Mesothelial cell of epicardium (in vitro differentiated cells): Measurements from ENCODE around the gene PODXL2. TPM values are rescaled to one million over a fixed set of nuclear protein-coding genes. Genes with fewer than 3 reads are reported as not detected.
A peak's percentile ranks its signal among the peaks of the same experiment; 100 is the strongest.
"Not testable (repeated sequence)": the region's sequence is repeated elsewhere in the genome, so short reads cannot be mapped to it uniquely, and the experiment has no call there.

ENCODE experiments used
- DNase-seq, 2 experiments: peaks; one replicate each; pipeline ENCODE4 v3.0.0; 2021; ENCODE audit warnings: low spot score in 2 of 2; ENCODE audit not compliant: unreplicated experiment in 2 of 2
- H3K27ac Mint-ChIP-seq: 2 replicates; pipeline ENCODE4 v1.8.0; 2021; ENCODE audit warnings: mixed read lengths
- H3K27me3 Mint-ChIP-seq: 2 replicates; pipeline ENCODE4 v1.8.0; 2021; ENCODE audit warnings: low read depth, mixed read lengths
- H3K36me3 Mint-ChIP-seq: 2 replicates; pipeline ENCODE4 v1.8.0; 2021; ENCODE audit warnings: mixed read lengths
- H3K4me1 Mint-ChIP-seq: 2 replicates; pipeline ENCODE4 v1.8.0; 2021; ENCODE audit warnings: mixed read lengths
- H3K4me3 Mint-ChIP-seq: 2 replicates; pipeline ENCODE4 v1.8.0; 2021; ENCODE audit warnings: mild to moderate bottlenecking, moderate library complexity, mixed read lengths
- H3K9me3 Mint-ChIP-seq: 2 replicates; pipeline ENCODE4 v1.8.0; 2021; ENCODE audit warnings: mixed read lengths
- total RNA-seq: library from RNA; stranded (reverse); gene quantifications from 3 replicates; pipeline ENCODE4 v1.2.1, GENCODE V29; 2021
- TF ChIP-seq, protein P1 (sequence below): fragments of 200-600 bp; sonication (generic); IDR thresholded peaks from one replicate; pipeline ENCODE4 v1.5.0; 2021; ENCODE audit warnings: antibody characterized with exemption; ENCODE audit not compliant: unreplicated experiment

The PODXL2 gene
- total RNA-seq, 1 donor from 2014 or later, result 25.5 TPM

DNA sequence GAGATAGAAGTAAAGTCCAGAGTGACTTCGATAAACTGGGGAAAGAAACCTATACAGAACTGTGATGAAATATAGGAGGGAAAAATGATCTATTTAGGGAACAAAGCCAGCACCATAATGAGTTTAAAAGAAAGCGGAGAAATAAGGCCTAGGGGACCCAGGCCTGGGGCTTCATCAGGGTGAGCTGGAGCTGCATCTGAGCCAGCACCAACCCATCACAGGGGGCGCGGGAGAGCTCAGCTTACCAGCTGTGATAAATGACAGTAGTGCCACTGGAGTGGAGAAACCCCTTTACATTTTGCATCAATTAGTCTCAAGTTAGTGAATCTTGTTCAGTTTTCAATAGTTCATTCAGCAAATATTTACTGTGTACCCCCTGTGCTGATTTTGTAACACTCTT, 21.3 kb downstream of the PODXL2 start:
- H3K27ac Mint-ChIP-seq, result no peak overlapping the region
- TF ChIP-seq, protein P1, sequence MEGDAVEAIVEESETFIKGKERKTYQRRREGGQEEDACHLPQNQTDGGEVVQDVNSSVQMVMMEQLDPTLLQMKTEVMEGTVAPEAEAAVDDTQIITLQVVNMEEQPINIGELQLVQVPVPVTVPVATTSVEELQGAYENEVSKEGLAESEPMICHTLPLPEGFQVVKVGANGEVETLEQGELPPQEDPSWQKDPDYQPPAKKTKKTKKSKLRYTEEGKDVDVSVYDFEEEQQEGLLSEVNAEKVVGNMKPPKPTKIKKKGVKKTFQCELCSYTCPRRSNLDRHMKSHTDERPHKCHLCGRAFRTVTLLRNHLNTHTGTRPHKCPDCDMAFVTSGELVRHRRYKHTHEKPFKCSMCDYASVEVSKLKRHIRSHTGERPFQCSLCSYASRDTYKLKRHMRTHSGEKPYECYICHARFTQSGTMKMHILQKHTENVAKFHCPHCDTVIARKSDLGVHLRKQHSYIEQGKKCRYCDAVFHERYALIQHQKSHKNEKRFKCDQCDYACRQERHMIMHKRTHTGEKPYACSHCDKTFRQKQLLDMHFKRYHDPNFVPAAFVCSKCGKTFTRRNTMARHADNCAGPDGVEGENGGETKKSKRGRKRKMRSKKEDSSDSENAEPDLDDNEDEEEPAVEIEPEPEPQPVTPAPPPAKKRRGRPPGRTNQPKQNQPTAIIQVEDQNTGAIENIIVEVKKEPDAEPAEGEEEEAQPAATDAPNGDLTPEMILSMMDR, result no peak
- H3K4me3 Mint-ChIP-seq, result no peak overlapping the region
- no peak for DNase-seq
- no peaks in the 10 kb centered on the region for H3K36me3 Mint-ChIP-seq
- H3K4me1 Mint-ChIP-seq, result peaks cover 11% of the 10 kb centered on the region
- H3K27me3 Mint-ChIP-seq, result no peaks in the 10 kb centered on the region
- H3K9me3 Mint-ChIP-seq, result no peaks in the 10 kb centered on the region

DNA sequence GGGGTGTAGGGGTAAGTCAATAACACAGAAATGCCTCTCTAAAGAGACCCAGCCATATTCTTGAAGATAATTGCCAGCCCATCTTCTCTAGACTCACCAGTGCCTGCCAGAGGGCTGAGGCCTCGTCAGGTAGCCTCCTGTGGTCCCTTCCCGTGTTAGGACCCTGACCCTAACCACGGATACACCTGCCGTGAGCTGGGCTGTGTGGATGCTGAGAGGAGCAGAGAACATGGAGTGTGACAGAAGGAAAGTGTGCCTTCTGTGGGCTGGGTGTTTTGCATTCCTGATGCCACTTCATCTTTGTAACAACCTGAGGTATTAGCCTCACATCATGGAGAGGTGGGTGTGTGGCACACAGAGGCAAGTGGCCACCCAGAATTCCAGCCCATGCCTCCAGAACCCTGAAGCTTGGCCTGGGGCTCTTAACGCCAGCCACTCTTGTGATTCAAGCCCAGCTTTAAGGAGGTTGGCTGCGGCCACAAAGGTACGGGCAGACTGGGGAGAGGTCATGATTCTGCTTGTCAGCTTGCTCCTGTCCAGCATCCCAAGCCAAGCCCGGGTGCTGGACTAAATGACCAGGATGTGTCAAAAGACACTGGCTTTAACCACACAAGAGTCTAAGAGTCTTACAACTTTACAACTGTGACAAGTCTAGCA, 22.7 kb downstream of the PODXL2 start:
- Mint-ChIP-seq H3K27me3 (no peaks in the 10 kb centered on the region), H3K9me3 (no peaks in the 10 kb centered on the region), H3K4me3 (no peak overlapping the region), H3K4me1 (peaks cover 13% of the 10 kb centered on the region), H3K36me3 (no peaks in the 10 kb centered on the region), H3K27ac (no peak overlapping the region)
- DNase-seq, result no peak
- TF ChIP-seq, protein P1, result no peak

DNA sequence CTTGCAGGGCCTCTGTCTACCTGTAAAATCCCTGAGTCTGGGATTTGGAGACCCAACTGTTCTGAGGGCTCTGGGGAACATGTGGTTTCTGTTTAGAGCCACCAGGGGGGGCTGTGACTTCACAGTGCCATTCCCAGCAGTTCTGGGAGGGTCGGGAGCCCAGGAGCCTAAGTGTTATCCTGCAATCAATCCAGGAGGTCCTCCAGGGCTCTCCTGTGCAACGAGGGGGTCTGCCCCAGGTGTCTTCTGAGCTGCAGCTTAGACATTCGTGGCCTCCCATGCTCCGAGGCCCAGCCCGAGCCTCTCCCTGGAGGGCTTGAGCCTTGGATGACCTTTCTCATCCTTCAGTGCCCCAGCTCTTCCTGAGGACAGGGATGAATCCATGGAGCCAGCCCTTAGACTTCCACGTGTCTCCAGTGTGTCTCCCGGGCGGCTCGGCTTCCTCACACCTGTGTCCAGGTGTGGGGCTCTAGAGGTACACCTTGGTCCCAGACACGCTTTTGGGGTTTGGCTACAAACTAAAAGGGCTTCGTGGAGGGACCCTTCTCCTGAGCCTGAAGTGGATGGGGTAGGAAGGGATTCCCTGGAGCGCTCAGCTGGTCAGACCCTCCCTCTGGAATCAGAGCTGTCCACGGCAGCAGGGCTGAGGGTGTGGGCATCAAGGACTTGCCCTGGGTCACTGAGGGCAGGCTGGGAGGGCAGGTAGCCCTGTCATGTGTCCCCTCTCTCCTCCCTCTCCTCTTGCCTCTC, 23.4 kb downstream of the PODXL2 start:
- H3K9me3 Mint-ChIP-seq, result no peaks in the 10 kb centered on the region
- H3K4me3 Mint-ChIP-seq, result no peak overlapping the region
- H3K27me3 Mint-ChIP-seq, result no peaks in the 10 kb centered on the region
- no peak overlapping the region for H3K27ac Mint-ChIP-seq
- H3K36me3 Mint-ChIP-seq, result no peaks in the 10 kb centered on the region
- peaks cover 9% of the 10 kb centered on the region for H3K4me1 Mint-ChIP-seq
- TF ChIP-seq, protein P1, result peak; percentile 81
- DNase-seq, result peak in 1 of 2 experiments; percentile 71

DNA sequence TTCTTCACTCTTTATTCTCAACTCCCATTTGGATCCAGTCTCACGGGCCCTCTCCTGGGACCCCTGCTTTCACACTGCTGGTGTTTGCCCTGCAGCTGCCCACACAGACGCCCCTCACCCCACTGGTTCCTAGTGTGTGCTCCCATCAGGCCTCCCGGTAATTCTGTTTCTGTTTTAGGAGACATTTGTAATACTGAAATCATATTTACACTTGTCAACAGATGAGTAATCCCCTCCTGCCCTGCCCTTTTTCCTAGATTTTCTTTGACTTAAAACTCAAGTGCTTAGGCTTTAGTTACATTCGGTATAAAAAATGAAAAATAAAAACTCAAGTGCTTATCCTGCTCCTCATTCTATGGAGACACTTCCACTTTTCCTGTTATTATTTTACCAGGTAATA, 25.4 kb downstream of the PODXL2 start:
- Mint-ChIP-seq H3K4me3 (no peak overlapping the region), H3K9me3 (no peaks in the 10 kb centered on the region), H3K36me3 (no peaks in the 10 kb centered on the region), H3K27me3 (no peaks in the 10 kb centered on the region), H3K4me1 (peaks cover 23% of the 10 kb centered on the region), H3K27ac (no peak overlapping the region)
- TF ChIP-seq, protein P1, result no peak
- no peak for DNase-seq

DNA sequence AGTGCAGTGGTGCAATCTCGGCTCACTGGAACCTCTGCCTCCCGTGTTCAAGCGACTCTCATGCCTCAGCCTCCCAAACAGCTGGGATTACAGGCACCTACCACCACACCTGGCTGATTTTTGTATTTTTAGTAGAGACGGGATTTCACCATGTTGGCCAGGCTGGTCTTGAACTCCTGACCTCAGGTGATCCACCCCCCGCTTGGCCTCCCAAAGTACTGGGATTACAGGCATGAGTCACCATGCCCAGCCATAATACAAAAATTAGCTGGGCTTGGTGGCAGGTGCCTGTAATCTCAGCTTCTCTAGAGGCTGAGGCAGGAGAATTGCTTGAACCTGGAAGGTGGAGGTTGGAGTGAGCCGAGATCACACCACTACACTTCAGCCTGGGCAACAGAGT, 26.0 kb downstream of the PODXL2 start:
- H3K4me3 Mint-ChIP-seq, H3K27ac Mint-ChIP-seq, DNase-seq, H3K36me3 Mint-ChIP-seq, H3K27me3 Mint-ChIP-seq, H3K9me3 Mint-ChIP-seq: not testable (repeated sequence)
- peaks cover 26% of the 10 kb centered on the region for H3K4me1 Mint-ChIP-seq

DNA sequence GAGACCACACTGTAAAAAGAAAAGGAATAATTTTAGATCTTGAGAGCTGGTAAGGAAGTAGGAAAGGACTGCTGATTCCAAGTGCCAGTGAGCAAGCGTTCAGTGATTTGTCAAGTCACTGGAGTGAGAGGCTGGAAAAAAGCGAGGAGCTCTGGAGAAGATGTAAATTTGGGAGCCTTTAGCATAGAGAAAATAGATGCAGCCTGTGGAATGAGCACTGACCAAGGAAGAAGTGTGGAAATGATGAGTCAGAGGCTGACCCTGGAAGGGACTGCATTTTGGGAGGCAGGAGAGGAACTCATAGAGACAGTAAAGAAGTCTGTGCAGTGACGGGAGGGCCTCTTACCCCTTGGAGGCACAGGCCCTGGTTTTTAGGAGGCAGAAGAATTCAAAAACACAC, 26.7 kb downstream of the PODXL2 start:
- H3K27me3 Mint-ChIP-seq, result no peaks in the 10 kb centered on the region
- DNase-seq, result no peak
- H3K27ac Mint-ChIP-seq, result no peak overlapping the region
- peaks cover 2% of the 10 kb centered on the region for H3K36me3 Mint-ChIP-seq
- peaks cover 26% of the 10 kb centered on the region for H3K4me1 Mint-ChIP-seq
- no peaks in the 10 kb centered on the region for H3K9me3 Mint-ChIP-seq
- H3K4me3 Mint-ChIP-seq, result no peak overlapping the region
- TF ChIP-seq, protein P1, result no peak
